CD4-positive, alpha-beta T cell treated with Interleukin-17A for 4 hours (primary cell): Measurements from ENCODE around the gene ZNF345.

Experiments
- DNase-seq: peaks from one replicate; pipeline ENCODE4 v3.0.0-alpha.2; 2020; ENCODE audit warnings: mixed read lengths

ZNF345 gene

GRCh38 chr19:36918090-36918489 is 67.4 kb downstream of the ZNF345 start:
- DNase-seq: no peak
